OCI-LY1 (cell line): Measurements from ENCODE around the gene CDK5R2.

Source experiments
- H2AFZ ChIP-seq: fragments of 200-600 bp; sonication (generic), shearing (Covaris generic); 2 replicates; pipeline ENCODE4 v1.6.0; 2014; ENCODE audit warnings: antibody characterized with exemption, mild to moderate bottlenecking, low read length
- H3F3A ChIP-seq: fragments of 200-600 bp; sonication (generic), shearing (Covaris generic); 2 replicates; pipeline ENCODE4 v1.6.0; 2014; ENCODE audit warnings: mild to moderate bottlenecking, antibody characterized with exemption, low read length, moderate library complexity; ENCODE audit not compliant: insufficient read depth
- H3K27ac ChIP-seq: fragments of 200-600 bp; sonication (generic); 2 replicates; pipeline ENCODE4 v1.5.1; 2014; ENCODE audit warnings: low read length, mixed run types, mild to moderate bottlenecking, low read depth; ENCODE audit not compliant: poor library complexity, severe bottlenecking
- H3K27me3 ChIP-seq: fragments of 200-600 bp; sonication (generic); 2 replicates; pipeline ENCODE4 v1.6.0; 2014; ENCODE audit warnings: antibody characterized with exemption, mild to moderate bottlenecking, low read length, moderate library complexity; ENCODE audit not compliant: insufficient read depth
- H3K36me3 ChIP-seq: fragments of 200-600 bp; sonication (generic); 2 replicates; pipeline ENCODE4 v1.6.1; 2014; ENCODE audit warnings: mild to moderate bottlenecking, antibody characterized with exemption, low read length, moderate library complexity, mixed read lengths; ENCODE audit not compliant: insufficient read depth
- H3K4me1 ChIP-seq: fragments of 200-600 bp; sonication (generic); 2 replicates; pipeline ENCODE4 v1.5.1; 2014; ENCODE audit warnings: mild to moderate bottlenecking, low read length, moderate library complexity; ENCODE audit not compliant: insufficient read depth, severe bottlenecking
- H3K4me2 ChIP-seq: fragments of 200-600 bp; sonication (generic), shearing (Covaris generic); 2 replicates; pipeline ENCODE4 v1.6.1; 2014; ENCODE audit warnings: low read length
- H3K4me3 ChIP-seq: fragments of 200-600 bp; sonication (generic); 2 replicates; pipeline ENCODE4 v1.5.1; 2014; ENCODE audit warnings: low read length, low read depth, mild to moderate bottlenecking, mixed read lengths; ENCODE audit not compliant: poor library complexity, severe bottlenecking
- H3K79me2 ChIP-seq: fragments of 200-600 bp; shearing (Covaris generic); 2 replicates; pipeline ENCODE4 v1.6.1; 2016; ENCODE audit warnings: mixed run types, low read length, mixed read lengths; ENCODE audit not compliant: insufficient read depth
- H3K9ac ChIP-seq: fragments of 200-600 bp; sonication (generic), shearing (Covaris generic); 2 replicates; pipeline ENCODE4 v1.6.1; 2014; ENCODE audit warnings: mild to moderate bottlenecking, low read length, mixed read lengths
- H3K9me2 ChIP-seq: fragments of 200-600 bp; sonication (generic), shearing (Covaris generic); 2 replicates; pipeline ENCODE4 v1.6.1; 2014; ENCODE audit warnings: low read depth, mild to moderate bottlenecking, low read length, mixed read lengths
- H3K9me3 ChIP-seq: fragments of 200-600 bp; shearing (Covaris generic); 2 replicates; pipeline ENCODE4 v1.6.1; 2014; ENCODE audit warnings: low read length, mixed read lengths
- H4K20me1 ChIP-seq: fragments of 200-600 bp; sonication (generic), shearing (Covaris generic); 2 replicates; pipeline ENCODE4 v1.6.0; 2016; ENCODE audit warnings: mild to moderate bottlenecking, low read length; ENCODE audit not compliant: insufficient read depth
- CTCF ChIP-seq: fragments of 200-600 bp; sonication (generic), shearing (Covaris generic); IDR thresholded peaks from 2 replicates; pipeline ENCODE4 v1.5.1; 2017; ENCODE audit warnings: mild to moderate bottlenecking, antibody characterized with exemption, low read length, moderate library complexity, mixed read lengths
- EZH2 ChIP-seq: fragments of 200-600 bp; sonication (generic), shearing (Covaris generic); IDR thresholded peaks from 2 replicates; pipeline ENCODE4 v1.8.0; 2017; ENCODE audit warnings: borderline replicate concordance, mixed run types, mild to moderate bottlenecking, antibody characterized with exemption, low read length, moderate library complexity, mixed read lengths

Gene CDK5R2

GRCh38 chr2:218995972-218996711 is 36.7 kb downstream of the CDK5R2 start:
- Histone ChIP-seq H3K4me3 (peak overlapping the region; percentile 36), H3K4me2 (peak overlapping the region; percentile 43; the same call in 1 of the 2 replicates), H3K9me2 (no peaks in the 10 kb centered on the region), H3K36me3 (no peaks in the 10 kb centered on the region), H3F3A (no peaks in the 10 kb centered on the region), H4K20me1 (no peaks in the 10 kb centered on the region), H3K27ac (no peak overlapping the region), H3K27me3 (peaks cover 5% of the 10 kb centered on the region), H3K9me3 (no peaks in the 10 kb centered on the region), H3K9ac (no peak overlapping the region), H3K4me1 (no peaks in the 10 kb centered on the region), H3K79me2 (no peaks in the 10 kb centered on the region), H2AFZ (no peak overlapping the region)
- TF ChIP-seq EZH2 (no peak), CTCF (peak; percentile 77)

GRCh38 chr2:218996937-218997336 is 37.5 kb downstream of the CDK5R2 start:
- no peaks in the 10 kb centered on the region for H3K79me2 ChIP-seq
- no peaks in the 10 kb centered on the region for H4K20me1 ChIP-seq
- no peaks in the 10 kb centered on the region for H3K36me3 ChIP-seq
- no peaks in the 10 kb centered on the region for H3K4me1 ChIP-seq
- no peaks in the 10 kb centered on the region for H3F3A ChIP-seq
- no peak overlapping the region for H3K4me3 ChIP-seq
- H3K9me3 ChIP-seq, result no peaks in the 10 kb centered on the region
- H3K27ac ChIP-seq, result no peak overlapping the region
- no peak overlapping the region for H3K9ac ChIP-seq
- H3K27me3 ChIP-seq, result peaks cover 5% of the 10 kb centered on the region
- no peaks in the 10 kb centered on the region for H3K9me2 ChIP-seq
- H3K4me2 ChIP-seq, result no peak overlapping the region
- no peak overlapping the region for H2AFZ ChIP-seq
- no peak for TF ChIP-seq EZH2
- TF ChIP-seq CTCF, result no peak

- Histone ChIP-seq H3K4me1 (peaks cover 1% of the 10 kb centered on the region), H3K36me3 (no peaks in the 10 kb centered on the region), H3K4me3 (no peak overlapping the region), H3K27me3 (peaks cover 5% of the 10 kb centered on the region), H3K9me2 (no peaks in the 10 kb centered on the region), H2AFZ (no peak overlapping the region), H3K9ac (no peak overlapping the region), H3F3A (no peaks in the 10 kb centered on the region), H3K4me2 (no peak overlapping the region), H3K27ac (no peak overlapping the region), H3K9me3 (no peaks in the 10 kb centered on the region), H3K79me2 (no peaks in the 10 kb centered on the region), H4K20me1 (no peaks in the 10 kb centered on the region)
- TF ChIP-seq EZH2 (no peak), CTCF (no peak)
These were observed 38.3 kb downstream of the CDK5R2 start for GRCh38 chr2:218997731-218998130.
